Left colon (tissue), 2 donors: Measurements from ENCODE around the gene SNCB. TPM values are rescaled to one million over a fixed set of nuclear protein-coding genes. Genes with fewer than 3 reads are reported as not detected.
A peak's percentile ranks its signal among the peaks of the same experiment; 100 is the strongest.
"Not testable (repeated sequence)": the region's sequence is repeated elsewhere in the genome, so short reads cannot be mapped to it uniquely, and the experiment has no call there.

Experiments
- ATAC-seq: fragments of 200-7000 bp; cut with Tn5 transposase; one replicate; pipeline ENCODE4 v1.9.1; 2020; ENCODE audit warnings: mild to moderate bottlenecking, moderate library complexity
- DNase-seq, 2 donors: peaks; one replicate each; pipeline ENCODE4 v3.0.0-alpha.2; 2020
- intact Hi-C, 2 donors: fragments of 100-400 bp; cut with DNase I in 1 of 2; cut with micrococcal nuclease in 1 of 2; formaldehyde crosslinking; loops; one replicate each; pipeline versions ENCODE4 v1.11.2 to v1.14.0; 2022; cut with DNase I, micrococcal nuclease
- total RNA-seq, 2 donors: library from RNA; stranded (reverse); fragmentation: NEBNext Ultra II Directional; extraction: Animal tissue kit (Norgen Biotek cat#: 25700); gene quantifications; one replicate each; pipeline ENCODE4 v1.2.1, GENCODE V29; 2021
- donor health status: DM: no; HTN: no; CAD: no.
- donor health status: DM: yes; HTN: yes; CAD: no.

SNCB gene
- total RNA-seq, 2 donors from 2014 or later = not detected

- intact Hi-C loops = no loop called here
- DNase-seq (no peak), ATAC-seq (no peak)
Observed at GRCh38 chr5:176612855-176613254, 17.5 kb downstream of the SNCB start.

- DNase-seq (no peak), ATAC-seq (no peak)
- intact Hi-C loops = no loop called here
Observed at GRCh38 chr5:176612008-176612407, 18.3 kb downstream of the SNCB start.

- ATAC-seq = peak; percentile 51
- intact Hi-C loops = no loop called here
Observed at GRCh38 chr5:176611435-176611834, 18.9 kb downstream of the SNCB start.

GRCh38 chr5:176610435-176610773 lies 19.9 kb downstream of the SNCB start:
- DNase-seq (no peak), ATAC-seq (peak; percentile 34)
- intact Hi-C loops = no loop called here

More at GRCh38 chr5:176611435-176611834, 18.9 kb downstream of the SNCB start:
- DNase-seq = peak; percentile 61 to 84

- ATAC-seq (peak; percentile 88), DNase-seq (peak in 1 of 2 donors; percentile 57)
- intact Hi-C loops = no loop called here
Observed at GRCh38 chr5:176609724-176610434, 20.5 kb downstream of the SNCB start, which contains the start of gene GPRIN1. Gene GPRIN1, minus strand, starts transcription at chr5:176610156. Its CDS starts 10,322 bp downstream, at chr5:176599834.

- intact Hi-C loops = no loop called here
- DNase-seq (no peak), ATAC-seq (no peak)
Observed at GRCh38 chr5:176608937-176609723, 21.2 kb downstream of the SNCB start.

GRCh38 chr5:176608142-176608705 lies 22.1 kb downstream of the SNCB start:
- DNase-seq (no peak), ATAC-seq (no peak)
- intact Hi-C loops = no loop called here

GRCh38 chr5:176606875-176607274 lies 23.5 kb downstream of the SNCB start:
- DNase-seq (no peak), ATAC-seq (no peak)
- intact Hi-C loops = no loop called here

GRCh38 chr5:176606032-176606431 lies 24.3 kb downstream of the SNCB start:
- intact Hi-C loops = no loop called here
- no peak for ATAC-seq
- DNase-seq = no peak

GRCh38 chr5:176603091-176603490 lies 27.2 kb downstream of the SNCB start:
- DNase-seq (no peak), ATAC-seq (no peak)
- intact Hi-C loops = no loop called here

GRCh38 chr5:176601901-176602482 lies 28.3 kb downstream of the SNCB start:
- intact Hi-C loops = no loop called here
- DNase-seq = no peak
- ATAC-seq = no peak

GRCh38 chr5:176599749-176600430 lies 30.4 kb downstream of the SNCB start:
- DNase-seq, ATAC-seq, intact Hi-C loops: not testable (repeated sequence)

GRCh38 chr5:176597417-176598389 lies 32.6 kb downstream of the SNCB start:
- DNase-seq (peak in 1 of 2 donors; percentile 14), ATAC-seq (no peak)
- intact Hi-C loops = no loop called here

- intact Hi-C loops = no loop called here
- peak; percentile 85 for ATAC-seq
Observed at GRCh38 chr5:176596689-176597416, 33.5 kb downstream of the SNCB start.

GRCh38 chr5:176596069-176596644 lies 34.2 kb downstream of the SNCB start:
- ATAC-seq = no peak
- intact Hi-C loops = no loop called here
- no peak for DNase-seq

More at GRCh38 chr5:176596689-176597416, 33.5 kb downstream of the SNCB start:
- DNase-seq = peak; percentile 43 to 71

- intact Hi-C loops = no loop called here
- no peak for DNase-seq
- ATAC-seq = no peak
Observed at GRCh38 chr5:176595386-176595943, 34.9 kb downstream of the SNCB start.

- ATAC-seq (no peak), DNase-seq (no peak)
- intact Hi-C loops = no loop called here
Observed at GRCh38 chr5:176594554-176594953, 35.8 kb downstream of the SNCB start.
